NCI-H128 (cell line): ENCODE data around the gene LSM3.

Experiments used
- DNase-seq: peaks from one replicate; lab custom pipeline; 2025; ENCODE audit not compliant: unreplicated experiment; lab: John Stamatoyannopoulos, UW

Gene LSM3

DNA sequence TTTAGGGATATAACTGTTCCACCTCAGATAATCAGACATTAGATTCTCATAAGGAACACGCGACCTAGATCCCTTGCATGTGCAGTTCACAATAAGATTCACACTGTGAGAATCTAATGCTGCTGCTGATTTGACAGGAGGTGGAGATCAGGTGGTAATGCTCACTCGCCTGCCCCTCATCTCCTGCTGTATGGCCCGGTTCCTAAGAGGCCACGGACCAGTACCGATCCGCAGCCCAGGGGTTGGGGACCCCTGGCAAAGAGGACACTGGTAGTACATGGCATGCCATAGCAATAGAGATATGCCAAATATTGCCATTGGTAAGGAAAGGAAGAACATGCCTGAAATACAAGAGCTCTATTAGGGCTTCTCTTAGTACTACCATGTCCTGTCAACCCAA is 59.7 kb downstream of the LSM3 start:
- no peak for DNase-seq

DNA sequence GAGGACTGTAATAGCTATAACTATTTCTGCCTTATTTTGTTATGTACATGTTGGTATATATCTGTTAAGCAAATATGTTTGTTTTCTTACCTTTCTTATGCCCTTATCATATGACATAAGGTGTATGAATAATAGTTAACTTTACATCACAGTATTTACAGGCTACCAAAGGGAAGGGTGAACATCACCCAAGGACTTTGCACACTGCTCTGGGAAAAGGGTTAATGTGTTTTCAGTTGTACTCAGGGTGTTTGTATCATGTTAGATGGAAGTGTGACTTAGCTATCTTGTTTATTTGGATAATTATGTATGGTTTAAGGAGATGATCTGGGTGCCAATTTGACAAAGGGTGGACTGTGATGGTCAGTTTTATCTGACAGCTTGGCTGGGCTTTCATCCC is 60.3 kb downstream of the LSM3 start:
- DNase-seq, result no peak

DNA sequence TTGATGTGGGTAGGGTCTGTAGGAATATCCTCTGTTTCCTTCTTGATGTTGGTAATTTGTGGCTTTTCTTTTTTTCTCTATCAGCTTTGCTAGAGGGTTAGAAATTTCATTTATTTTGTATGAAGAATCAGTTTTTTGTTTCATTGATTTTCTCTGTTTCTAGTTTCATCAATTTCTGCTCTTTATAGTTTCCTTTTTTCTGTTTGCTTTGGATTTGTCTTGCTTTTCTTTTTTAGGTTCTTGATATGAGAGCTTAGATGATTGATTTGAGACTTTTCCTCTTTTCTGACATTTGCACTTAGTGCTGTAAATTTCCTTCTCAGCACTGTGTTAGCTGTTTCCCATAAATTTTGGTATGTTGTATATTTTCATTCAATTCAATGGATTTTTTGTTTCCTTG is 61.3 kb downstream of the LSM3 start:
- no peak for DNase-seq

- DNase-seq, result no peak
These were observed 61.7 kb downstream of the LSM3 start for GRCh38 chr3:14240366-14240765.

GRCh38 chr3:14241716-14242115 is 63.1 kb downstream of the LSM3 start:
- no peak for DNase-seq

DNA sequence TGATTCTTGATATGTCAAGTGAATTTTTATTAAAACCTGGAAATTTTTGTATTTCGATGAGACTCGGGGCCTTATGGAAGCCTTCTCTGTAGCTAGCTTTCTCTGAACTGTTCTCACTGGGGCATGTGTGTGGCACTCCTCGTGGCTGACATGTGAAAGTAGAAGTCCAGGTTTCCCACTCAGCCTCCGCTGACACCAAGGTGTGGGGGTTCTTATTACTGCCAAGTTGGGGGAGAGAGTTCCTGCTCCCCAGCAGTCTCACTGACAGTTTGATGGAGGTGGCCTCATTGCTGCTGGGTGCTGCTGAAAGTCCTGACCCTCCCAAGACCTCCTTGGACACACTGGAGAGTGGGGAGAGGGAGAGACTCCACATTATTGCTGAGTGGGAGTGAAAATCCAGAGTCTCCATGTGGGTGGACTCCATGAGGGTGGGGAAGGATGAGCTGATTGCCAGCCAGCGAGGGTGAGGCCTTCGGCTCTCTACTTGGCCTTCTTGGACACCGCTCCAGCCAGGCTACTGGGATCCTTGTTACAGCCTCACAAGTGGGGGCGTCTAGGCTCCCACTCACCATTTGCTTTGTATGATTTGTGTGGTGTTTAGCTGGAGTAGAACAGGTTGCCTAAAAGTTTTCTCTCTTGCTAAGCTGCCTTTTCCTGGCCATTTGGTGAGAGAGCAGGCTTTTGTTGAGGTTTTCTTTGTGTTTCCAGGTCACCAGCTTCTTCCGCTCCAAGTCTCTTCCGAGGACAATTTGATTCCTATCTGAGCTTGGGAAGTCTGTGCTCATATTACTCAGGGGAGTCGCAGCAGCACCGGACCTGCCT is 64.1 kb downstream of the LSM3 start:
- DNase-seq, result no peak

GRCh38 chr3:14243782-14244181 is 65.2 kb downstream of the LSM3 start:
- DNase-seq, result no peak

DNA sequence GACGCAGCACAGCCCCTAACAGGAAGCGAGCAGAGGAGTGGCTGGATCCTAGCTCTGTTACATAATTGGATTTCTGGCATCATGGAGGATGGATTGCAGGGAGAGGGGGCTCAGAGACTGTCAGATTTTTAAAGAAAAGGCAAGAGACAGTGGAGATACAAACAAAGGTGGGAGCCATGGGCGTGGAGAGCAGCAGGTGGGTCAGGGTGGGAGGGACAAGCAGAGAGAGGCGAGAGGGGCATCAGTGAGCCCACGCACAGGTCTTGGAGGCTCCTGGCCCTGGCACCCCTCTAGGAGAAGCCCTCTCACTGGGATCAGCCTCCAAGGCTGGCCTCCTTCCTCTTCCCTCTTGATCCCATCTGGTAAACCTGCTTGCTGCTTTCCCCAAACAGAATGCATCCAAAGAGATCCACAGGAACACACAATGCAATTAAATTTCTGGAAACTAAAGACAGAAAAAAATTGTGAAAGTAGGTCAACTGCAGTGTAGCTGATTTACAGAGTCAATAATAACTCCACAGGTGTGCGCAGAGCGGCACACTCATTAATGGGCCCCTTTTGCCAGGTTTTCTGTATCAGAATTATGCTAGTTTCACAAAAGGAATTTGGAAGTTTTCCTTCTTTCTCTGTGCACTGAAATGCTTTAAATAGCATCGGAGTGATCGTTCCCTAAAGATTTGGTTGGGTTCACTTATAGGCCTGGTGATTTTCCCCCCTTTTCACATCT is 66.1 kb downstream of the LSM3 start:
- DNase-seq, result no peak

DNA sequence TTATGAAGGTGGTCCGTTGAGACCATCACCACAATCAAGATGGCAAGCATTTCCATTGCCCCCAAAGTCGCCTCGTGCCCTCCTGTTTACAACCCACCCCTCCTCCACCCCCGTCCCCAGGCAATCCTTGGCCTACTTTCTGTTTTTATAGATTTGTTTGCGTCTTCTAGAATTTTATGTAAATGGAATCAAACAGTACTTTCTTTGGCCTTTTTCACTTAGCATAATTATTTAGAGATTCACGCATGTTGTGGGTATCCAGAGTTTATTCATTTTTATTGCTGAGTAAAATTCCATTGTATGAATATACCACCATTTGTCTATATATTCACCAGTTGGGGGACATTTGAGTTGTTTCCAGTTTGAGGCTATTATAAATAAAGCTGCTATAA is 66.6 kb downstream of the LSM3 start:
- no peak for DNase-seq

DNA sequence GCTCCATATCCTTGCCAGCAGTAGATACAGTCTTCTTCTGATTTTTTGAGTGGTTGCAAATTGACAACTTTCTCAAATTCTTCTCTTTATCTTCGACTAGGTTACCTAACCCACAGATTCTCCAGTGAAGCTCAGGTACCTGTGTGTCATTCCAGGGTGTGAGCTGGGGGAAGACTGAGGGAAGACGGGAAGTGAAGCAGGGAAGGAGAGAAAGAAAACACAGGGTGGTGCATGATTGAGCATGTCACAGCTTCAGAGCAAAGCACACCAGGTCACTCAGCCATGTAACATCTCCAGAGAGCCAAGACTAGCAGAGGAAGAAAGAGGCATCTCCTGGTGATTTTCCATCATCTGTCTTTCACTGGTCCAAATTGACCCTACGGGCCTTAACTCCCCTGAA is 67.2 kb downstream of the LSM3 start:
- DNase-seq, result no peak

- DNase-seq, result no peak
These were observed 67.8 kb downstream of the LSM3 start for GRCh38 chr3:14246414-14246813.

DNA sequence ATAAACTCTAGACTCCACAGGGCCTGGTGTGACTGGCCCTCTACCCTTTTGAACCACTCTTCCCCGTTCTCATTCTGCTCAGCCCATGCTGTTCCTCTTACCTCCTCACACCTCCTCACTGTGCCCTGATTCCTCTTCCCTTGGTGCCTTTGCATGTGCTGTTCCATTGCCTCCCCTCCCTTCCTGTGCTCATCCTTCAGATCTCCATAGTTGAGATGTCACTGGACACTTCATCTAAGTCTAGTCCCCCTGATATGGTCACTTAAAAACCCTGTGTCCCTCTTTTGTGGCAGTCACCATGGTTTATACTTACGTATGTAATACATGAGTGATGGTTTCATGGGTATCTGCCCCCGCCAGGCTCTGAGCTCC is 69.8 kb downstream of the LSM3 start:
- DNase-seq, result no peak

GRCh38 chr3:14248849-14249523 is 70.4 kb downstream of the LSM3 start:
- DNase-seq, result no peak
